ENCODE data around the gene SIPA1L2.

The SIPA1L2 gene

DNA sequence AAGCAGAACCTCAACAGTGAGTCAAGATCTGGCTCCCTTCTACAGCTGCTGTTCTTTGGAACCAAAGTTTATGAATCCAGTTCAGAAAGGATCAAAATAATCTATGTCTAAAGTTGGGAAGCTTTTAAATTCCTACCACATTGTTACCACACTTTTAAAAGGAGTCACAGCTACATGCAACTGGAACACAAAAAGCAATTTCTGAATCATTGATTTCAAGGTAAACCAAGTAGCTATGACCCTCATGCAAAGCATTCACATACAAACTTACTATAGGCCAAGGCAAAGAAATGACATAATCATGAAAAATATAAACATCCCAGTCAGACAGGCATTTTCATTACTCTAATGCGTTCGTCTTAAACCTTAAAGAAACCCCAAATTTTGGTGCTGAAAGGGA, 3.5 kb downstream of the SIPA1L2 start:
- peaks cover 18% of the 10 kb centered on the region for H3K27me3 ChIP-seq
- no peaks in the 10 kb centered on the region for H3K36me3 ChIP-seq
- H3K27ac ChIP-seq = no peak overlapping the region
- no peaks in the 10 kb centered on the region for H3K9me3 ChIP-seq
- TF ChIP-seq, protein P1, sequence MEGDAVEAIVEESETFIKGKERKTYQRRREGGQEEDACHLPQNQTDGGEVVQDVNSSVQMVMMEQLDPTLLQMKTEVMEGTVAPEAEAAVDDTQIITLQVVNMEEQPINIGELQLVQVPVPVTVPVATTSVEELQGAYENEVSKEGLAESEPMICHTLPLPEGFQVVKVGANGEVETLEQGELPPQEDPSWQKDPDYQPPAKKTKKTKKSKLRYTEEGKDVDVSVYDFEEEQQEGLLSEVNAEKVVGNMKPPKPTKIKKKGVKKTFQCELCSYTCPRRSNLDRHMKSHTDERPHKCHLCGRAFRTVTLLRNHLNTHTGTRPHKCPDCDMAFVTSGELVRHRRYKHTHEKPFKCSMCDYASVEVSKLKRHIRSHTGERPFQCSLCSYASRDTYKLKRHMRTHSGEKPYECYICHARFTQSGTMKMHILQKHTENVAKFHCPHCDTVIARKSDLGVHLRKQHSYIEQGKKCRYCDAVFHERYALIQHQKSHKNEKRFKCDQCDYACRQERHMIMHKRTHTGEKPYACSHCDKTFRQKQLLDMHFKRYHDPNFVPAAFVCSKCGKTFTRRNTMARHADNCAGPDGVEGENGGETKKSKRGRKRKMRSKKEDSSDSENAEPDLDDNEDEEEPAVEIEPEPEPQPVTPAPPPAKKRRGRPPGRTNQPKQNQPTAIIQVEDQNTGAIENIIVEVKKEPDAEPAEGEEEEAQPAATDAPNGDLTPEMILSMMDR (IDR thresholded peaks at IDR 0.05) = no peak
- H3K4me1 ChIP-seq (ENCODE audit: control insufficient read depth in 1 of 2, insufficient read depth in 1 of 2, low read depth in 1 of 2, low read length in 1 of 2) = peaks cover 39 to 48% of the 10 kb centered on the region in 2 experiments
- H3K4me3 ChIP-seq (ENCODE audit: low read depth in 1 of 2, low read length in 1 of 2) = no peak overlapping the region

DNA sequence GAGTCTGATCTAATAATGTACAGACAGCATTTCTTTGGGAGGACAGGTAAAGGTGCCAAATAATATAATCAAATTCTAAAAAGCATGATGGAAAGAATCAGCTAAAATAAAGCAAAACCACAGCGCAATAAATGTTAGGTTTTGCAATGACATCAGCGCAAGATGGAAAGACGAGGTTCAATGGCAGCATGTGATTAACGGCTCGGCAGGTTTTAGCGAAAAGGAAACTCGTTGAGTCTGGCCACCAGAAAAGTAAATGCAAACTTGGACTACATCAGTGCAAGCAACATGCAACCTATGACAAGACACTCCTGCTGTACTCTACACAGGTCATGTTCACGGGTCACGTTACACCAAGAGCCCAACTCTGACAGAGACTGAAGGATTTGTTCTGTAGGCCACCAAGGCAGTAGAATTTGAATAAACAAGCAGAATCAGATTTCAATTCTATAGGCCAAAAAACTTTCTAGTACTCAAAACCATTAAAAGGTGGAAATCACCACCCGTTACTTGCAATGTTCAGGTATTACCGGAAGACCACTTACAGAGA, 4.5 kb downstream of the SIPA1L2 start:
- Histone ChIP-seq H3K36me3 (no peaks in the 10 kb centered on the region), H3K27me3 (peaks cover 18% of the 10 kb centered on the region), H3K27ac (no peak overlapping the region), H3K4me1 (ENCODE audit: control insufficient read depth in 1 of 2, insufficient read depth in 1 of 2, low read depth in 1 of 2, low read length in 1 of 2) (peaks cover 41 to 49% of the 10 kb centered on the region in 2 experiments), H3K9me3 (no peaks in the 10 kb centered on the region), H3K4me3 (ENCODE audit: low read depth in 1 of 2, low read length in 1 of 2) (no peak overlapping the region)
- TF ChIP-seq, protein P1 (IDR thresholded peaks at IDR 0.05) = no peak

DNA sequence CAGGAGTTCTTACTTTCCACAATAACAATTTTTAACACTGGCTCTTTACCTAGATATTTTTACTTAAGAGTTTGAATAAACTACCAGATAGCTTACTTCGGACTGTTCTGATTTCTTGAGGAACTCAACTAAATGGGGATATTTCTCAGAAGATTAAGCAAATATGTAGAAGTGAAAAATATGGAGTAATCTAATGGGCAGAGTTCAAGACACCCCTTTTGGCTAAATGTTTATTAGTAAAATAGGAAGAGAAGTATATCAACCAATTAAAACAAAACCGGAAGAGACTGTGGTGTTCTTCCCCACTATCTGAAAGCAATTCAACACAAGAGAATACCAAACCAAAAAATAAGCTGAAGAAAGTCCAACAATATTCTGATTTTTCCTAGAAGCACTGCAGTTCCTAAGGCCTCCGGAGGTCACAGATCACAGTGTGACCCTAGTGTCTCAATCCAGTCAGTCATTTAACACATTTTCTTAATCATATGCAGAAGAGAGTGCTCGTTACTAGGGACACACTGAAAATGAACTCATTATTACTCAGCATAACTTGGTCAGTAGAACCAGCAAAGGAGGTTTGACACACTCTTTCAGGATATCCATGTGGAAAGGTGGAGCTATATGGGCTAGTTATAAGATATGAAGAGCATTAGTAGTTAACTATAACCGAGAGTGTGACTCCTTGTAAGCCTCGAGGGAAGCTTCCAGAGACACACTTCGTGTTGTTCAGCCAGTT, 5.2 kb downstream of the SIPA1L2 start:
- Histone ChIP-seq H3K9me3 (no peaks in the 10 kb centered on the region), H3K4me1 (ENCODE audit: control insufficient read depth in 1 of 2, insufficient read depth in 1 of 2, low read depth in 1 of 2, low read length in 1 of 2) (peaks cover 48 to 56% of the 10 kb centered on the region in 2 experiments), H3K4me3 (ENCODE audit: low read depth in 1 of 2, low read length in 1 of 2) (no peak overlapping the region), H3K27ac (no peak overlapping the region), H3K36me3 (no peaks in the 10 kb centered on the region), H3K27me3 (peaks cover 18% of the 10 kb centered on the region)
- TF ChIP-seq, protein P1 (IDR thresholded peaks at IDR 0.05) = no peak

DNA sequence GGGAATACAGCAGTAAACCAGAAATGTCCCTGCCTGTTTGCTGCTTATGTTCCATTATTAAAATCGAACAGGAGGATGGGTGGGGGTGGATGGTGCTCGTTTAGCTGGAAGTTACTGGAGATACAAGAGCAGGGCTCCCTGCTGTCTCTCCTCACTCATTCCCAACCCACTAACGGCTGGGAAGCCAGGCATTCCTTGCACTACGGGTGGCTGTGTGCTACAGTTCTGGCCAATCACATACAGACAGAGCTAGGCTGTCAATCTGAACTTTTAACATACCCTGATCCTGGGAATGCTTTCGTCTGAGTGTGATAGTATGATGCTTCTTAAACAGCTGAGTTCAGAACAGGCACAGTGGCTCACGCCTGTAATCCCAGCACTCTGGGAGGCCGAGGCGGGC, 7.0 kb downstream of the SIPA1L2 start:
- H3K36me3 ChIP-seq = no peaks in the 10 kb centered on the region
- peaks cover 38 to 50% of the 10 kb centered on the region in 2 experiments for H3K4me1 ChIP-seq (ENCODE audit: control insufficient read depth in 1 of 2, insufficient read depth in 1 of 2, low read depth in 1 of 2, low read length in 1 of 2)
- H3K27ac ChIP-seq = no peak overlapping the region
- H3K27me3 ChIP-seq = peaks cover 2% of the 10 kb centered on the region
- H3K9me3 ChIP-seq = no peaks in the 10 kb centered on the region
- TF ChIP-seq, protein P1 (IDR thresholded peaks at IDR 0.05) = no peak
- H3K4me3 ChIP-seq (ENCODE audit: low read depth in 1 of 2, low read length in 1 of 2) = no peak overlapping the region

DNA sequence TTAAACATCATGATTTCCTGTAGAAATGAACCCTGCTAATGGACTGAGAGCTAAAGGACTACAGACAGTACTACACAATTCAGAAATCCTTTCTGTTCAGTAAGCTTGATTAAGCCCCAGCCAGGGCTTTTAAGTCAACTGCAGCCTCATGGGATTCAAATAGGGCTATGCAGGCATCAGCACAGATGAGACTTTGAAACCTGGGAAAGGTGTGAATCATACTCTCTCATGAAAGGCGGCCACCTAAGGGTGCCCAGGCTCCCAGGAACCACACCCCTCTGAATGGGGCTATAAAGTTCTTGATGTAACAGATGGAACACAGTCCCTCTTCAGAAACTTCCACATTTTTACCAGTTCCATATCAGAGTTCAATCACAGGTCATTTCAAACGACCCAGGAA, 7.6 kb downstream of the SIPA1L2 start:
- Histone ChIP-seq H3K36me3 (no peaks in the 10 kb centered on the region), H3K4me3 (ENCODE audit: low read depth in 1 of 2, low read length in 1 of 2) (no peak overlapping the region), H3K27ac (peak overlapping the region; percentile 6), H3K27me3 (no peaks in the 10 kb centered on the region), H3K4me1 (ENCODE audit: control insufficient read depth in 1 of 2, insufficient read depth in 1 of 2, low read depth in 1 of 2, low read length in 1 of 2) (peaks cover 33 to 45% of the 10 kb centered on the region in 2 experiments), H3K9me3 (no peaks in the 10 kb centered on the region)
- TF ChIP-seq, protein P1 (IDR thresholded peaks at IDR 0.05) = no peak
